Measurements from ENCODE around the gene ATP5F1D. TPM values are rescaled to one million over a fixed set of nuclear protein-coding genes. Genes with fewer than 3 reads are reported as not detected.

The ATP5F1D gene
- total and polyA plus RNA-seq, 2 donors (not counting 1 experiment from before 2014, with no cell fraction given), result 150 to 166 TPM

DNA sequence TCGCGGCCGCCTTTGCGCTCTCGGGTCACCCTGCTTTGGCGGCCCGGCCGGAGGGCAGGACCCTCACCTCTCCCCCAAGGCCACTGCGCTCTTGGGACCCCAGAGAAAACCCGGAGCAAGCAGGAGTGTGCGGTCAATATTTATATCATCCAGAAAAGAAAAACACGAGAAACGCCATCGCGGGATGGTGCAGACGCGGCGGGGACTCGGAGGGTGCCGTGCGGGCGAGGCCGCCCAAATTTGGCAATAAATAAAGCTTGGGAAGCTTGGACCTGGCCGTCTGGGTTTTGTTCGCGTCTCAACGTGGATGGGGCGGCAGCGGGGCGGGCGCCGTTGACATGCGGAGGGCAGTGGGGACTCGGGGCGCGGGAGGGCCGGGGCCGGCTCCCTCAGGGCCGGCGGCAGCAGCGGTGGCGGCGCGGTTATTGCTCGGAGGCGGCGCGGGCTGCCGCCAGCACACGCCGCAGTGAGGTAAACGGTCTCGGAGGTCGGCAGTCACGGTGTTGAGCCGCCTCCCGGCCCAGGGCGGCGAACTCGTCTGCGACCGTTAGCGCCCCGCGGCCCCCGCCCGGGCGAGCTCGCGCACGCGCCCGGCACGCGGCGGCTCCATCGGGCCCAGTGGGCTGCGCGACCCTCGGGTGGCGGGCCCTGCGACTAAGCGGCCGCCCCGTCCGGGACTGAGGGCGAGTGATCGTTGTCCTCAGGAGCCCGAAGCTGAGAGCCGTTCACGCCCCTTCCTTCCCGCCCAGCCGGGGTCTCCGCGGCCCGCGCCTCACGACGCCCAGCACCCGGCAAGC is 13.2 kb upstream of the ATP5F1D start:
- Histone ChIP-seq H3K4me2 (replicated peaks; ENCODE audit: low read depth, low read length, poor library complexity, severe bottlenecking) (no peak overlapping the region), H4K20me1 (ENCODE audit: control insufficient read depth, insufficient read depth, low read length, poor library complexity, severe bottlenecking) (peaks cover 10% of the 10 kb centered on the region), H2AFZ (ENCODE audit: insufficient read depth, low read depth, low read length, poor library complexity, severe bottlenecking) (no peak overlapping the region), H3K4me3 (ENCODE audit: control extremely low read depth in 1 of 5, extremely low read depth in 1 of 5, insufficient read depth in 1 of 5, low read depth in 2 of 5, low read length in 4 of 5) (no peak overlapping the region), H3K27me3 (replicated peaks in 1 of 4; ENCODE audit: control extremely low read depth in 1 of 4, control insufficient read depth in 3 of 4, insufficient read depth in 4 of 4, low read length in 3 of 4) (no peaks in the 10 kb centered on the region), H3K9me3 (ENCODE audit: control extremely low read depth in 1 of 3, control insufficient read depth in 2 of 3, insufficient read depth in 1 of 3, low read length in 2 of 3) (no peaks in the 10 kb centered on the region), H3K27ac (ENCODE audit: low read length in 2 of 2) (no peak overlapping the region), H3K79me2 (ENCODE audit: control insufficient read depth, insufficient read depth, low read length) (no peaks in the 10 kb centered on the region), H3K36me3 (replicated peaks in 1 of 2; ENCODE audit: control extremely low read depth in 1 of 2, control insufficient read depth in 1 of 2, extremely low read depth in 1 of 2, insufficient read depth in 2 of 2, low read length in 1 of 2) (peaks cover 0 to 18% of the 10 kb centered on the region in 2 experiments), H3K4me1 (ENCODE audit: control insufficient read depth in 2 of 2, insufficient read depth in 2 of 2, low read length in 2 of 2) (no peaks in the 10 kb centered on the region), H3K9ac (ENCODE audit: low read length) (no peak overlapping the region)
- POLR2A ChIA-PET, result no interaction called here
- no peak overlapping the region for H3K27ac Mint-ChIP-seq
- no peaks in the 10 kb centered on the region for H3K9me3 Mint-ChIP-seq (ENCODE audit: insufficient read depth)
- TF ChIP-seq EZH2 (IDR thresholded peaks at IDR 0.05; ENCODE audit: borderline replicate concordance, insufficient read depth, low read depth, low read length, poor library complexity, severe bottlenecking), result no peak
- TF ChIP-seq, protein P1, sequence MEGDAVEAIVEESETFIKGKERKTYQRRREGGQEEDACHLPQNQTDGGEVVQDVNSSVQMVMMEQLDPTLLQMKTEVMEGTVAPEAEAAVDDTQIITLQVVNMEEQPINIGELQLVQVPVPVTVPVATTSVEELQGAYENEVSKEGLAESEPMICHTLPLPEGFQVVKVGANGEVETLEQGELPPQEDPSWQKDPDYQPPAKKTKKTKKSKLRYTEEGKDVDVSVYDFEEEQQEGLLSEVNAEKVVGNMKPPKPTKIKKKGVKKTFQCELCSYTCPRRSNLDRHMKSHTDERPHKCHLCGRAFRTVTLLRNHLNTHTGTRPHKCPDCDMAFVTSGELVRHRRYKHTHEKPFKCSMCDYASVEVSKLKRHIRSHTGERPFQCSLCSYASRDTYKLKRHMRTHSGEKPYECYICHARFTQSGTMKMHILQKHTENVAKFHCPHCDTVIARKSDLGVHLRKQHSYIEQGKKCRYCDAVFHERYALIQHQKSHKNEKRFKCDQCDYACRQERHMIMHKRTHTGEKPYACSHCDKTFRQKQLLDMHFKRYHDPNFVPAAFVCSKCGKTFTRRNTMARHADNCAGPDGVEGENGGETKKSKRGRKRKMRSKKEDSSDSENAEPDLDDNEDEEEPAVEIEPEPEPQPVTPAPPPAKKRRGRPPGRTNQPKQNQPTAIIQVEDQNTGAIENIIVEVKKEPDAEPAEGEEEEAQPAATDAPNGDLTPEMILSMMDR (IDR thresholded peaks at IDR 0.05), result no peak
- H3K27me3 Mint-ChIP-seq, result no peaks in the 10 kb centered on the region
- no peak for DNase-seq
- intact Hi-C loops (cut with micrococcal nuclease), result no loop called here
- no peaks in the 10 kb centered on the region for H3K4me1 Mint-ChIP-seq
- 97% methylated on average over 92 of the region's 100 CpGs for WGBS (ENCODE audit: insufficient coverage)
- ATAC-seq (ENCODE audit: low read depth), result no peak
- CTCF ChIA-PET, result no interaction called here
- H3K4me3 Mint-ChIP-seq, result no peak overlapping the region
